Activated T-helper 1 cell treated with anti-CD3 and anti-CD28 coated beads, Interleukin-2, amount 50 U/mL, for 16 hours (primary cell): ENCODE data around the gene TNFRSF25.

ENCODE experiments used
- DNase-seq, 2 donors: peaks; one replicate each; pipeline ENCODE4 v3.0.0-alpha.2; 2020; ENCODE audit warnings: low read depth in 1 of 2, low spot score in 1 of 2

TNFRSF25 gene

DNA sequence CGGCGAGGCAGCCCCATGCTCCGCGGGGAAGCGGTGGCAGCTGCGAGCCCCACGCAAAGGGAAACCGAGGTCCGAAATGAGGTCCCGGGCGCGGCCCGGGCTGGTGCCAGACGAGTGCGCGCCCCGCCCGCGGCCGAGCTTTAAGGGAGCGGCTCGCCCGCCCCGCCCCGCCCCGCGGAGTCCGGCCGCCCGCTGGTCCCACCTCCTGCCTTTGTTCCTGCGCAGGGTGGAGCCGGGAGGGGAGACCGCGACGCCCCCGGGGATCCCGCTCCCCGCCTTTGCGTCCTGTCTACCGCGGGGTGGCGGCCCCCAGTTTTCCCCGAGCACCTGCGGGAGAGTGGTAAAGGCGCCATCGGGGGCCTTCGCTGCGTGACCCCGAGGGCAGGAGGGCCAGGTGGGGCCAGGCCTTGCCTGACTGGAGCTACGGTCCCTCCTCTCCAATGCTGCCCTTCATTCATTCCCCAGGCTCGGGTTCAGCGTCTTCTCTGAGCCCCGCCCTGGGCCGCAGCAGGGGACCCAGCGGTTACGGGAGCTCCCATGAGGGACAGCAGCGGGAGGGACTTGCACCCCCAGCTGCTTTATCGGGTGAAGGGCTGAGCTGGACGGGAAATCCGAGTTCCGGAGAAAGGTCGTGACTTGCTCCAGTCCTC is 46.0 kb downstream of the TNFRSF25 start, which contains the start of gene HES2:
TSS of gene HES2 (minus strand) at position 116 of the 650 bp plus-strand sequence. CDS start at position 17, 99 bp downstream.
- no peak for DNase-seq

GRCh38 chr1:6419397-6419803 is 46.6 kb downstream of the TNFRSF25 start:
- DNase-seq, result no peak

DNA sequence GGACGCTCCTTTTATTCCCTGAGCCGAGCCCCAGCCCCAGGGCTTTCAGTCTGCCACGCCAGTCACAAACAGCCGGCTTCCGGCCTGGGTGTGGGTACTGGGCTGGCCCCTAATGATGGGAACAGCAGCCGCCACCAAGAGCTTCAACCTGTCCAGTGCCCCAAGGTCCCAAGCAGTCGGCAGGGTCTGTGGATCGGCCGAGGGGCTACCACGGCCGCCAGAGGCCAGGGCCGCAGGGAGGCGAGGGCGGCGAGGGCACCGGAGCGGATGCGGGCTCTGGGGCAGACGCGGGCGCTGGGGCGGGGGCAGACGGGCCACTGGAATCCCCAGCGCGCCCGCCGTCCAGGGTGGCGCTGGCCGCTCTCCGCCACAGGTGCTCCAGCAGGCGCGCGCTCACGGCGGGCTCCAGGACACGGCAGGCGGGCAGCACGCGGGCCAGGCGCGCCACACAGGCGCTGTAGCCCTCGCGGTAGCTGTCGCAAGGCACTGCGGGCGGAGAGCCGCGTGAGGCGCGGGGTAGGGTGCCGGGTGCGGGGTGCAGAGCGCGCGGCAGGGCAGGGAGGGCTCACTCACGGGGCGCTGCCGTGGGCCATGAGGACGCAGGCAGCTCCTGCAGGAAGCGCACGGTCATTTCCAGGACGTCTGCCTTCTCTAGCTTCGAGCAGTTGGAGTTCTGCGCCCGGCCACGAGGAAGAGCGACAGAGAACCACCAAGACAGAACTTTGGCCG is 47.1 kb downstream of the TNFRSF25 start:
- no peak for DNase-seq

DNA sequence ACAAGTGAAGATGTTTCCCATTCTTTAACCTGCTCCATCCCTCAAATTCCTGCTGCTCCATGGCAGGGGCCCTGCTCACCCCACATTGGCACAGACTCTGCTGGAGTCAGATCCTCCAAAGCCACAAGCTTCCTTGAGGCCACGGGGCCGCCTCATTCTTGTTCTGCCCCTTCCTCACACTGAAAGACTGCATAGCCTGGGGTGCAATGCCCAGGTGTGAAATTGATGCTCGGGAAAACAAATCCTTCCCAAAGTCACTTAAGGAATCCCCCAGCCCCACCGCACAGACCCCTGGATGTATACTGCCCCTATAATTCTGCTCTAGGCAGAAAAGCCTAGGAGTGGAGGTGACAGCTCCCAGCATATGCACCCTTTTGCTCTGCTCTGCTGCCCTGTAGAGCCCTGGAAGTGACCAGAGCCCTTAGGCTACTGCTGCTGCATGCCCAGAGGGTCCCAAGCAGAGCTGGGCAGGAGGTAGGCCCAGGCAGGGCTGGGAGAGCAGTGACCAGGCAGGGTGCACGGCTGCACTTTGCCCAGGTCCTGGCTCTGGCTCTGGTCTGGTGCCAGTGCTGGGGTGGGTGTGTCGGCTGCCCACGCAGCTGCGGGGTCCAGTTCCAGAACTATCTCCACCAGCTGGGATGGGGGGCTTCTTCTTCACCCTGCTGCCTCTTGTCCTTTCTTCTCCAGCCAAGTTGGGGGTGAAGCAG is 47.9 kb downstream of the TNFRSF25 start:
- DNase-seq, result no peak

GRCh38 chr1:6416906-6417305 is 49.1 kb downstream of the TNFRSF25 start:
- DNase-seq, result no peak

DNA sequence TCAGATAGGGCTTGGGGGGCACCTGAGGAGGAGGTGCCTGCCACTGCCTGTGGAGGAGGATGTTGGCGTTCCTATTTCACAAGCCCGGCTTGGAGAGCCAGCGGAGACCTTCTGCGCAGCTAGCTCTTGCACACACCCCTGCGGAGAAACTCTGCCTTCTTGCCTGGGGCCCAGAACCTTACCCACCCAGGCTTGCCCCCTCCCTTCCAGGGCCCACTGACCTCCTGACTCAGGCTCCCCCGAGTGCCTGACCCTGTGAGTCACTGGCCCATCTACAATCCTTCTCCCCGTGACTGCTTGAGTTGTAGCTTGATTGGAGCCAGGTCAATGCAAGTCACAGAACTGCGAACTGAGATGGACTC is 49.7 kb downstream of the TNFRSF25 start:
- DNase-seq, result no peak

GRCh38 chr1:6414881-6415626 is 50.9 kb downstream of the TNFRSF25 start:
- no peak for DNase-seq

GRCh38 chr1:6414443-6414844 is 51.5 kb downstream of the TNFRSF25 start:
- peak in 1 of 2 donors; percentile 15 for DNase-seq

- DNase-seq, result no peak
Measured at GRCh38 chr1:6412896-6413295, 53.1 kb downstream of the TNFRSF25 start.
